NCI-H82 (cell line): Measurements from ENCODE around the gene ABCA6.
"Not testable (repeated sequence)": the region's sequence is repeated elsewhere in the genome, so short reads cannot be mapped to it uniquely, and the experiment has no call there.

Source experiments
- DNase-seq: peaks from one replicate; lab custom pipeline; 2025; lab: John Stamatoyannopoulos, UW

The ABCA6 gene

DNA sequence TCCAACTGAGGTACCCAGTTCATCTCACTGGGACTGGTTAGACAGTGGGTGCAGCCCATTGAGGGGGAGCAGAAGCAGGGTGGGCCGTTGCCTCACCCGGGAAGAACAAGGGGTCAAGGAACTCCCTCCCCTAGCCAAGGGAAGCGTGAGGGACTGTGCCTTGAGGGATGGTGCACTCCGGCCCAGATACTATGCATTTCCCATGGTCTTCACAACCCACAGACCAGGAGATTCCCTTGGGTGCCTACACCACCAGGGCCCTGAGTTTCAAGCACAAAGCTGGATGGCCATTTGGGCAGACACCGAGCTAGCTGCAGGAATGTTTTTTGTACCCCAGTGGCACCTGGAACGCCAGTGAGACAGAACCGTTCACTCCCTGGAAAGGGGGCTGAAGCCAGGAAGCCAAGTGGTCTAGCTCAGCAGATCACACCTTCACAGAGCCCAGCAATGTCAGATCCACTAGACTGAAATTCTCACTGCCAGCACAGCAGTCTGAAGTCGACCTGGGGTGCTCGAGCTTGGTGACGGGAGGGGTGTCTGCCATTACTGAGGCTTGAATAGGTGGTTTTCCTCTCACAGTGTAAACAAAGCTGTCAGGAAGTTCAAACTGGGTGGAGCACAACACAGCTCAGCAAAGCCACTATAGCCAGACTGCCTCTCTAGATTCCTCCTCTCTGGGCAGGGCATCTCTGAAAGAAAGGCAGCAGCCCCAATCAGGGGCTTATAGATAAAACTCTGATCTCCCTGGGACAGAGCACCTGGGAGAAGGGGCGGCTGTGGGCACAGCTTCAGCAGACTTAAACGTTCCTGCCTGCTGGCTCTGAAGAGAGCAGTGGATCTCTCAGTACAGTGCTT is 71.1 kb downstream of the ABCA6 start:
- not testable (repeated sequence) for DNase-seq

DNA sequence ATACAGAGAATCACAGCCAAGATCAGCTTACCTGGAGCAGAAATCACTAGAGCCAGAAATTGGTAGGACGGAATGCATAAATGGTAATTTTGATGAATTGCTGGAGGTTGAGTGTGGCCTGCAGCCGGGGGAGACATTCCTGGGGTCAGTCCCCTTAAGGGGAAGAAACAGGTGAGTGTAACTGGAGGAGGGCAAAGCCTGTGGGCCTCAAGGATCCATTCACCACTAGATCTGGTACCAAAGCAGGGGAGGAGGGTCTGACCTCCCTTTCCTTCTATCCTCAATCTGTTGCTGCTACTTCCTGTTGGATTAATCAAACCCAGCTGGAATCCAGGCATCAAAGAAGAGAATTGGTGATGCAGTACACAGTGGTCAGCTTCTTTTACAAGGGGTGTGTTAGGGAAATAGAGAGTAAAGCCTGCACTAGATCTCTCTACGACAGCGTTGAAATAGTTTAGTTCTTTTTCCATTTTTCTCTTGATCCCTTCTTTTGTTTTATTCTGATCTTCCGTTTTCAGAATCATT is 72.4 kb downstream of the ABCA6 start:
- no peak for DNase-seq

DNA sequence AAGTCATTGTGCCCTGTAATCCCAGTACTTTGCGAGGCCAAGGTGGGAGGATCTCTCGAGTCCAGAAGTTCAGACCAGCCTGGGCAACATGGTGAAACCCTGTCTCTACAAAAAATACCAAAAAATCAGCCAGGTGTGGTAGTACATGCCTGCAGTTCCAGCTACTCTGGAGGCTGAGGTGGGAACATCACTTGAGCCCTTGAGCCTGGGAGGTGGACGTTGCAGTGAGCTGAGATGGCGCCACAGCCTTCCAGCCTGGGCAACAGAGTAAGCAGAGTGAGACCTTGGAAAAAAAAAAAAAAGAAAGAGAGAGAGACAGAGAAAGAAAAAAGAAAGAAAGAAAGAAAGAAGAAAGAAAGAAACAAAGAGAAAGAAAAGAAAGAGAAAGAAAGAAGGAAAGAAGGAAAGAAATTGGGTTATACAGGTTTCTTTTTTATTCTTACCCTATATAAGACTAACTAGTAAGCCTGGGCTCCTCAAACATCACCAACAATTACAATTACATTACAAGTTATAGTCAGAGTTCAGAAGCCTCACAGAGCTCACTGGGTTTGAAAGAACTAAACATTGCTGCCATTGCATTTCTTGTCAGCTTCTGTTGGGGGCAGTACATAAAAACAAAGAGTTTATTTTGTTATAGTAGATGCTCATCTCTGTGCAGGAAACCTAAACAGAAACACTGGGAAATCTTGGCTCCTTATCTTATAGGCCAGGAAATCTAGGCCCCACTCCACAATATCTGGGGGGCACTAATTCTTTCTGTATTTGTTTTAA is 74.2 kb downstream of the ABCA6 start:
- no peak for DNase-seq

DNA sequence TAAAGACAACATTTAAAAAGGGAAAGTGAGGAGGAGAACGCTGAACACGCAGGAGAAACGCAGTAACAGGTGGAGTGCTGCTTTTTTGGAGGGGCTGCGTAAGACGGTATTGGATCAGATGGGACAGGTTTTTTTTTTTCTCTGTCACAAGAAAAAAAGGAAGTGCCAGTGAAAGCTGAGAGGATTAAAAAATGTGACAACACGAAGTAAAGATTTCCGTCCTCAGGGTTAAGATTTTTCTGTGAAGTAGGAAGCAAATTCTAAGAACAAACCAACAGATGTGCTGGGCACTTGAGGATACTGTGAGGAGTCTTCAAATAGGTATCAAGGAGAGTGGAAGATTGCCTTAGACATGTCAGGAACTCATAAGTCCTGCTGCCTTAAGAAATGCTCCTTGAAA is 75.2 kb downstream of the ABCA6 start:
- no peak for DNase-seq

DNA sequence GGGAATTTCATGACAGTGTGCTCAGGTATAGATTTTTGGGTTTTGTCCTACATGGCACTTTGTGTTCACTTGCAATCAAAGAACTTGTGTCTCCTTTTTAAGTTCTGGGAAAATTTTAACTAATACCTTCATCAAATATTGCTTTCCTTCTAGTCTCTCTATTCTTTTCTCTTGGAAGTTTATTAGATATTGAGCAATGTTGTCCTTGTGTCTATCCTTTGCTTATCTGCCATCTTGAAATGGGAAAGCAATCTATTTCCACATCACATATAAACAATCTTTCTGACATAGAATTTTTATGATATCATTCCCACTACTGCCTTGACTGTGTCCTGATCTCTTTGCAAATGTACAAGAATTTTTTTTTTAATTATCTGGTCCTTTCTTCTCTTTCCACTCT is 76.6 kb downstream of the ABCA6 start:
- DNase-seq = no peak

DNA sequence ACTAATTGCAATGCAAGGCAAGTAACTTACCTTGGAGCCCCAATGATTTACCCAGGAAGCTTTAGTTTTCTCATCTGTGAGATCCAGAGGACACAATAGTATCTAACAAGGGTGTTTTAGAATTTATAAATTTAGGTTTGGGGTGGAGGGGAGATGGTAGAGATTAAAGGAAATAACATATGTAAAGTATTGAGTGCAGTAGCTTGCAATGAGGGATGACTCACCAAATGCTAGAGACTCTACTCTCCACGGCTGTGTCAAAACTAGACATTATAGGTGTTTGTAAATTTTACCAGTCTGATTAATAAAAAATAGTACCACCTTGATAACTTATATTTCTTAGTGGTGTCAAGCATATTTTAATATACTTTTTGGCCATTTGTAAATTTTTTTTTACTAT is 77.2 kb downstream of the ABCA6 start:
- DNase-seq = no peak

DNA sequence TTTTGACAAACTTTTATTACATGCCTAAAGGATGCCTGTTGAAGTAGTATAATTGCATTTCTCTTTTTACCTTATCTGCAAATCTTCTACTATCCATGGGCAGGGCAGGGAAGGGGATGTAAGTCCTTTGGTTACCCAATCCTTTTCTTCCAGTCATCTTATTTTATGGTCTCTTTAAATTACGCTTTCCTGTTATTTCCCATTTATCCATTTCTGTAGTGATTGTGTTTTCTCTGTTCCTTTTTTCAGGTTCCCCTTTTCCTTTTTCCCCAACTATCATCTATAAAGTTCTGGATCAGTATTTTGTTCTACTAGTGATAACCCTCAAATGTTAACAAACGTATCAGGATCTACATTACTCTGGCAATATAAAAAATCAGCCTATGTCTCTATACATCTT is 77.7 kb downstream of the ABCA6 start:
- DNase-seq = no peak

DNA sequence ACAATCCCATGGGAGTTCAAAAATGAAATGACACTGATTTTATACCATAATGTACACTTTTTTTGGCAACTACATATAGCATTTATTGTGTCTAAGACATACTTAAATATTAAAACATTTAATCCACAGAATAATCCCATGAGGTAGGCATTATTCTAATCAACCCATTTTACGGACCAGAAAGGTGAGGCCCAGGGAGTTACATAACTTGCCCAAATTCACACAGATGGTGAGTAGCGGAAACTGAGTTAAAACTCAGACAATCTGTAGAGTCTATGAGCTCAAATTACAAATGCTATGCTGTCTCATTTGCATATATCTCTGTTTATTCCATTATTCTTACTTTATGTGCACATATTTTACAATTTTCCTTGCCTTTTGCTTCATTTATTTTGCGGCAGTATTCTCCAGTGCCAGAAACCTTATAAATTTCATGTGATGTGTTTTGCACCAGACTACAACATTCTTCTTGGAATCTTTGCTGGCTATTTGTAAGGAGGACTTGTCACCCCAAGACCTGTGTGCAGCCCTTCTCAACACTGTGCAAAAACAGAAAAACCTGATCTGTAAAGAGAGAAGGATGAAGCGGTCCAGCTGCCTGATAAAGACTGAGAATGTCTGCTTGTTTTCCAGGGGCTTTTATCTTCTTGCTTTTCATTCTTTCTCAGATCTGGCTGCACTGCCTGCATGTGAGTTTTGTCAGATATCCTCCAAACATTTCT is 78.7 kb downstream of the ABCA6 start:
- DNase-seq = no peak

DNA sequence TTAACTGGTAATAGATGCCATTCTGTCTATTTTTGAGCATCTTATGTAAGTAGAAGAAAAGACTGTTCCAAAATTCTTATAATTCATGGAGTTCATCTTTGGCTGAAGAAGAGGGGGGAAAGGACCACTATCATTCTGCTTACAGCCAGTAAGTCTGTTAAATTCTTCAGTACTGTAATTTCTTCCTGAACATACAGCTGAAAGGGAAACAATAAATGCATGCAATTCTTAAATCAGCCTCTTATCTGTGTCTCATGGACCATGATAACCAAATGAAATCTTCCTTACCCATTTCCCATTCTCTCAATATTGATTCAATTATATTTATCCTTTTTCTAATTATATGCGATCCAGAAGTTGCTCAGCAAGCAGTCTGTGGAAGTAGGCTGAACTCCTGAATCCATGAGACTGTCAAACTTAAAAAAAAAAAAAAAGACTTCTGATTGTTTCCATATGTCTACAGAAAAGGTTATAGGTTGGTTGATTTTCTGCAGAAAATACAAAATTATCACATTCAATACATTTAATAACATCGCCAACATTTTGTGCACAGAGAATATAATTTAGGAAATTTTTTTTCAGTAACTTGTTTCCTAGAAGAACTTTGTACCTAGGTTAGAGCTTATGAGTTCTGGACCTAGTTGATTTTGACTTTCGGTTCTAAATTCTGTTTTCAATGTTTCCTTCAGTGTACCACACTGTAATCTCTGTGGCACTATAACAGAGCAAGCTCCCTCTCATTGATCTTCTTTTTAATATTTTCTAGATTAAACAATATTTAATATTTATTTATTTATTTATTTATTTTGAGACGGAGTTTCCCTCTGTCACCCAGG is 79.8 kb downstream of the ABCA6 start:
- DNase-seq = no peak

DNA sequence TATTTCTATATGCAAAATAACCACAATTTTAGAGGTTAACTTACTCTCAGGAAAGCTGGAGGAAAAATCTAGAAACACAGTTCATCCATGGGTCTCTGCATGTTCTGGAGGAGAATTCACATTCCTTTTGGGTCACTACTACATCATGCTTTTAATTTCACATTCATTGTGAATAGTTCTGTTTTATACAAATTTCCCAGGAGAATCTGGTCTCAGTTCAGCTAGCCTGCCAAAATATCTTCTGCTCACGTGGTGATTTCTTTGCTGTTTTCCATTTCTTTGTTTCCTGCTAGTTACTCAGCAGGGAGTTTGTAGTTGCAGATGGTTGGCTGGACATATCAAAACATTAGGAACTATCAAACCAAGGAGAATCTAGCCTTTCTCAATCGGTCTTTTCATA is 80.9 kb downstream of the ABCA6 start, which contains the start of gene ABCA9:
Gene ABCA9 (minus strand): TSS at position 106 of the 400 bp plus-strand sequence. CDS start 9,801 bp downstream, outside the sequence.
- DNase-seq = no peak

DNA sequence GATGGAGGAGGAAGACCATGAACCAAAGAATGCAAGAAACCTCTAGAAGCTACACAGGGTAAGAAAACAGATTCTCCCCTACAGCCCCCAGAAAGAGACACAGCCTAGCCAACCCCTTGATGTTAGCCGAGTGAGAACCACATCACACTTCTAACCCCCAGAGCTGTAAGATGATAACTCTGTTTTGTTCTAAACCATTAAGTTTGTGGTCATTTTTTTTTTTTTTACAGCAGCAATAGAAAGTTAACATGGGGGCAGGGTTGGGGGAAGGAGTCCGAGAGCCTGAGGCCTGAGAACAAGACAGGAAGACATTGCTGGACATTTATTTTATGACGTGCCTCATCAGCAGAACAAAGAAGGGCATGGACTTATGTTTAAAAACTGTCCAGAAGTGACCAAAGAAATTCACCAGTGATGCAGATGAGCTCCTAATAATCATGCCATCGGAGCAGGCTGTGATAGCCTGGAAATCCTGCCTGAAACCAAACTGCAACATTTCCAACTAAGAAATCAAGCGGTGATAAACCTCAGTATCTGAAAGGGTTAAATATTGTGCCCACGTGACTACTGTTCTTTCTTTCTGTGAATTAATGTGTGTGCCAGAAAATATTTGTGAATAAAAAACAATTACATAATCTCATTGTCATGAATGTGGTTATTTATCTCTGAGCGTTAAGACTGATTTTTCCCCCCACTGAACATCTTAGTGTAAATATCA is 82.1 kb downstream of the ABCA6 start:
- DNase-seq = no peak

DNA sequence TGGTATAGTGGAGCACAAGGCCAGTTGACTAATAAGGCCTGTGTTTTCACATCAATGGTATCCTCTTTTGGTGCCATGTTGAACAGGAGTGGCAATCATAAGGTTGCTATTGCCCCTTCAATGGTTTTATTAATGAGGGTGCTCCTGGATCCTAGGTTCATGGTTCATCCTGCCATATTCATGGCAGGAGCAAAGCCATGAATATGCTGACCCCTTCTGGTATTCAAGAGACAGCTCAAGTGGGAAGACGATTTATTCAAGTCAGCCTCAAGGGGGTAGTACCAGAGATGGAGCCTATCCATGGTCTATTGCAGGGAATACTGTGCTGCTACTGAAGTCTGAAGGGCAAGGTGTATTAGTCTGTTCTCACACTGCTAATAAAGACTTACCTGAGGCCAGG is 83.5 kb downstream of the ABCA6 start:
- no peak for DNase-seq

DNA sequence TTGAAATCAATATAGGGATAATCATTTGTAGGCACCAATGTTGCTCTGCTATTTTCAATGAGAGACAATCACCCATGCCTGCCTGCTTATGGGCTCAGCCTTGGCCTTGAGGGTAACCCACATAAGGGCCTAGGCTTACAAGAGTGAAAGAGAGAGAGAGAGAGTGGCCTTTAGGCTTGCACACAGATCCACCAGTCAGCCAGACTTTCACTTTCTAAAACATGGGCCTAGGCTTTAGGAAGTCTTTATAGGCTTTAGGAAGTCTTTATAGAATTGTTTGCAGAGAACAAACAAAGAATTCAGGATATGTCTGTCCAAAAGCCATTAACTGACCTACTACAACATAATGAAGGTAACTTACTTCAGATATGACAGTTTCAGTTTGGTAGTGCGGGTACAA is 84.4 kb downstream of the ABCA6 start:
- no peak for DNase-seq

DNA sequence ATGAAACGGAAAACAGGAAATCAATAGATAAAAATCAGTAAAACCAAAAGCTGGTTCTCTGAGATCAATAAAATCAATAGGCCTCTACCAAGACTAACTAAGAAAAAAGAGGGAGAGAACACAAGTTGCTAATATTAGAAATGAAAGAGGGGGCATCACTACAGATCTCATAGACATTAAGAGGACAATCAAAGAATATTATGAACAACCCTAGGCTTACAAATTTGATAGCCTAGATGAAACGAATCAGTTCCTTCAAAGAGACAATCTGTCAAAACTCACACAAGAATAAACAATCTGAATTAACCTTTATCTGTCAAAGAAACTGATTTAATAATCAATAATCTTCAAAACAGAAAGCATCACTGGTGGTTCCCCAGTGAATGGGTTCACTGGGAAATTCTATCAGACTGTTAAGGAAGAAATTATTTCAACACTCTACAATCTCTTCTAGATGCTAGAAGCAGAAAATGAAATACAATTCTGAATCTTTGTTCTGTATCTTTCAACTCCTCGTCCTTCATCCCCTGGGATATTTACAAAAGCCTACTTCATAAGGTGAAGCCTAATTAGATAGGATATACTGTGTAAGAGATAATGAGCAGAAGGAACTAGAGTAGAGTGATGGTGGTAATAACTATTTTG is 85.4 kb downstream of the ABCA6 start:
- no peak for DNase-seq

DNA sequence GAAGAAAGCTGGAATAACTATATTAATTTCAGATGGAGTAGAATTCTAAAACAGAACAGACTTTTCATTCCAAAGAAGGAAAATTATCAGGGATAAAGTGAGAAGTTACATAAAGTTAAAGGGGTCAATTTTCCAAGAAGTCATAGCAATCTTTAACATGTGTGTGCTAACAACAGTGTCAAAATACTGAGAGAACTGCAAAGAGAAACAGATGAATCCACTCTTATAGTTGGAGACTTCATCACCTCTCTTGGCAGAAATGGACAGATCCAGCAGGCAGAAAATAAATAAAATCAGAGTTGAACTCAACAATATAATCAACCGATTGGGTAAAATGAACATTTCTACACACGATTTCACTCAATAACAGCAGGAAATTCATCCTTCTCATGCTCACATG is 86.4 kb downstream of the ABCA6 start:
- no peak for DNase-seq

DNA sequence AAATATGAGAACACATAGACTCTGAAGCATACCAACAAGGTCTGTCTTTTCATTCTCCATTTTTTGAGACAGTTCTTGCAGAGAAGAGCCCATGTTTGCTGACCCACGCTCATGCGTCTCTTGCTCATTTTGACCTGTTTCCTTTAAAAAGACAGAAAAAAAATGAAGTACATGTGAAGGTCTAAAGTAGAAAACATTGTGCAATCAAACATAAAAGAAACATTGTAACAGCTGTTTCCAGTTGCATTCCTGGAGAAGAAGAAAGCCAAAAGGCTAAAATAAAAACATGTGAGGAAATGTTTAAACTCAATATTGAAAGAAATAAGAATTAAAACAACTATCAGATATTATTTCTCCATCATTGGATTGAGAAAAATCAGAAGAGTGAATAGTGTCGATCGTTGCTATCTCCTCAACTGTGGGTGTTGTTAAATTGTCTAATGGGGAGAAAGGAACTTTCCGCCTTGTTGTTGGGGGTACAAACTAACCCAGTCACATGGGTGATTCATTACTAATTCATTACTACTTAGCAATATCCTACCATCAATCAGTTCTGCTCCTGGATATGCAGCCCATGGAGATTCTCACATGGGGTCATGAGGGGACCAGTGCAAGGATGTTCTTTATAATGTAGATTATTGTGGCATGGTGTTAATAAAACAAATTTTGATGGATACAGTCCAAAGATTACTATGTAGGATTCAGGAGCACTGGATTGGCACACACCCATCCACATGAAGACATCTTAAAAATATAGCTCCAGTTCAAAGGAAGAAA is 90.5 kb downstream of the ABCA6 start:
- no peak for DNase-seq

DNA sequence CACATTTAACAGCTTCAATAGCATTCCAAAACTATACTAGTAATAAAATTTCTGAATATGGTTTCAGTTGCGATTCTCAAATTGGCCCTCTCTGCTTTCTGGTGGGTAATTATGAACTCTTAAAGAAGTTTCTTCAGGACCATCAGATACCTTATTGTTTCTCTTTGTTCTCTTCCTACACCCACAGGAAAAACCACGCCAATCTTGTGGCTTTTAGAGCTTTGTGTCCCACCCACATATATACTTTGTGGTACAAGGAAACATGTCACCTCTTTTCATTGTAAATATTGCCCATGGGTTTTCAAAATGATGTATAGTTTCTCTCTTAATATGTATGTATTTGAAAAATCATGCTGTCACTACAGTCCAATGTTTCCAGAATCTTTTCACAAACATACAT is 93.1 kb downstream of the ABCA6 start:
- DNase-seq = no peak

DNA sequence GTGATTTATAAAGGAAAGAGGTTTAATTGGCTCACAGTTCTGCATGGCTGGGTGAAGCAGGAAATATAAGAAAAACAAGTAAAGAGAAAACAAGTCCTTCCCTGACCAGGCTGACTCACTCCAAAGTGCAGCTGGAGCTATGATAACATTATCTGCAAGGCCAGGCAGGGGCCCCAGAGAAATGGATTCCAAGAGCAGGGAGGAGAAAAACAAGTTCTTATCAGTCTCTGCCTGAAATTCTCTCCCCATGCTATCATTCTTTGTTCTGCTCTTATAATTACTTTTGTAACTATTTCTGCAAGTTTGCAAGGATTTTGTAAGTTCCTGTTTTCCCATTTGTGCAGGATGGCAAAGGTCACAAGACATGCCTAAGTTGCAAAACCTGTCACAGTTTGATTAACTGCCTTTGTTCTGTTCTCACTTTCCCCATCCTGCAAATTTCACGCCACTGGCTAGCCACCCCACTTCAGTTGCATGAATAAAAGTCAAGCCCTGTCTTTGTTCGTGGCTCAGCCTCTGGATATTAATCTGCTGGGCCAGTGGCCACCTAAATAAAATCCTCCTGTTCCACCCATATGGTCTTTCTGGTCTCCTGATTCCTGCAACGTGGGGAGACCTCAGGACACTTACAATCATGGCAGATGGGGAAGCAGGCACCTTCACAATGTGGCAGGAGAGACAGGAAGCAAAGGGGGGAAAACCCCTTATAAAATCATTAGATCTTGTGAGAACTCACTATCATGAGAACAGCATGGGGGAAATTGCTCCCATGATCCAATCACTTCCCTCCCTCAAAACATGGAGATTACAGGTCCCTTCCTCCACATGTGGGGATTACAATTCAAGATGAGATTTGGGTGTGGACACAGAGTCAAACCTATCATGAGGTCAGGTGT is 94.1 kb downstream of the ABCA6 start:
- no peak for DNase-seq
